Upper lobe of left lung (tissue), 4 donors: Measurements from ENCODE around the gene CREG1.

ENCODE experiments used
- CTCF ChIP-seq, 6 experiments: fragments of 450-650 bp in 4 of 6; fragments of 200-600 bp in 2 of 6; sonication (generic) in 2 of 6; IDR thresholded peaks; one replicate each; pipeline ENCODE4 v1.5.1; 2016 to 2019; ENCODE audit warnings: antibody characterized with exemption in 6 of 6
- EP300 ChIP-seq, 4 donors: sonication (generic); formaldehyde crosslinking; IDR thresholded peaks; one replicate each; pipeline ENCODE4 v1.5.1; 2017; ENCODE audit warnings: antibody characterized with exemption in 4 of 4, control low read depth in 2 of 4
- POLR2A ChIP-seq, 4 donors: fragments of 450-650 bp; IDR thresholded peaks; one replicate each; pipeline ENCODE4 v1.5.1; 2016 to 2017; ENCODE audit warnings: antibody characterized with exemption in 4 of 4, mild to moderate bottlenecking in 2 of 4

GRCh38 chr1:167492481-167492910 lies 61.1 kb downstream of the CREG1 start:
- TF ChIP-seq CTCF (IDR thresholded peaks at IDR 0.05), result no peak
- TF ChIP-seq POLR2A (IDR thresholded peaks at IDR 0.05), result no peak
- TF ChIP-seq EP300 (IDR thresholded peaks at IDR 0.05), result no peak
